GM23338 (cell line): ENCODE data around the gene RYR3. TPM values are rescaled to one million over a fixed set of nuclear protein-coding genes. Genes with fewer than 3 reads are reported as not detected.

Experiments
- ATAC-seq: fragments of 200-7000 bp; cut with Tn5 transposase; 3 replicates; pipeline ENCODE4 v1.9.1; 2020
- DNase-seq: peaks from one replicate; pipeline ENCODE4 v3.0.0-alpha.2; 2015; ENCODE audit warnings: low spot score
- H2AFZ ChIP-seq: fragments of 200-600 bp; sonication (generic); 2 replicates; pipeline ENCODE4 v1.8.0; 2016; ENCODE audit warnings: antibody characterized with exemption, mild to moderate bottlenecking, moderate library complexity
- H3F3A ChIP-seq: fragments of 200-600 bp; sonication (generic); replicated peaks from 2 replicates; pipeline ENCODE4 v1.8.0; 2017; ENCODE audit warnings: antibody characterized with exemption, mixed run types, low read depth
- H3K27ac ChIP-seq: fragments of 200-600 bp; sonication (generic); 2 replicates; pipeline ENCODE4 v1.6.1; 2016; ENCODE audit warnings: low read depth
- H3K27me3 ChIP-seq: fragments of 200-600 bp; sonication (generic); 2 replicates; pipeline ENCODE4 v1.8.0; 2016; ENCODE audit warnings: mild to moderate bottlenecking, mixed run types, moderate library complexity; ENCODE audit not compliant: insufficient read depth
- H3K36me3 ChIP-seq: fragments of 200-600 bp; sonication (generic); 2 replicates; pipeline ENCODE4 v1.8.0; 2016; ENCODE audit warnings: mild to moderate bottlenecking; ENCODE audit not compliant: insufficient read depth
- H3K4me1 ChIP-seq: fragments of 200-600 bp; sonication (generic); 2 replicates; pipeline ENCODE4 v1.8.0; 2016; ENCODE audit warnings: mild to moderate bottlenecking, moderate library complexity; ENCODE audit not compliant: insufficient read depth
- H3K4me2 ChIP-seq: fragments of 200-600 bp; sonication (generic); 2 replicates; pipeline ENCODE4 v1.7.1; 2017; ENCODE audit warnings: mixed run types
- H3K4me3 ChIP-seq: fragments of 200-600 bp; sonication (generic); 2 replicates; pipeline ENCODE4 v1.6.1; 2016; ENCODE audit warnings: mixed run types
- H3K79me2 ChIP-seq: fragments of 200-600 bp; sonication (generic); replicated peaks from 2 replicates; pipeline ENCODE4 v1.8.0; 2017; ENCODE audit warnings: mild to moderate bottlenecking; ENCODE audit not compliant: insufficient read depth
- H3K9me2 ChIP-seq: fragments of 200-600 bp; sonication (generic); 2 replicates; pipeline ENCODE4 v1.8.0; 2017; ENCODE audit not compliant: insufficient read depth
- H4K20me1 ChIP-seq: fragments of 200-600 bp; sonication (generic); replicated peaks from 2 replicates; pipeline ENCODE4 v1.8.0; 2017; ENCODE audit warnings: mild to moderate bottlenecking; ENCODE audit not compliant: insufficient read depth
- H3K27ac Mint-ChIP-seq: 2 replicates; pipeline ENCODE4 v1.8.0; 2020; ENCODE audit warnings: inconsistent platforms, mild to moderate bottlenecking, moderate library complexity, mixed read lengths
- H3K27me3 Mint-ChIP-seq: 3 replicates; pipeline ENCODE4 v1.8.0; 2022; ENCODE audit warnings: low read depth, mild to moderate bottlenecking, moderate library complexity, mixed read lengths, inconsistent platforms; ENCODE audit not compliant: insufficient read depth, poor library complexity
- H3K36me3 Mint-ChIP-seq: 3 replicates; pipeline ENCODE4 v1.8.0; 2021; ENCODE audit warnings: low read depth, mild to moderate bottlenecking, inconsistent platforms, moderate library complexity, mixed read lengths
- H3K4me1 Mint-ChIP-seq: 3 replicates; pipeline ENCODE4 v1.8.0; 2020; ENCODE audit warnings: mild to moderate bottlenecking, inconsistent platforms, mixed read lengths
- H3K4me3 Mint-ChIP-seq: 3 replicates; pipeline ENCODE4 v1.8.0; 2021; ENCODE audit warnings: moderate library complexity, mild to moderate bottlenecking, inconsistent platforms, mixed read lengths
- H3K9me3 Mint-ChIP-seq: 3 replicates; pipeline ENCODE4 v1.8.0; 2020; ENCODE audit warnings: moderate library complexity, mild to moderate bottlenecking, inconsistent platforms, mixed read lengths
- CREB1 ChIP-seq: fragments of 250-450 bp; sonication (Bioruptor Pico); IDR thresholded peaks from 2 replicates; pipeline ENCODE4 v1.5.0; 2020; ENCODE audit warnings: low read depth, mild to moderate bottlenecking, moderate library complexity
- CTCF ChIP-seq, 2 experiments: fragments of 200-600 bp in 1 of 2; sonication (generic) in 1 of 2; conservative IDR thresholded peaks; 2 replicates each; pipeline versions ENCODE4 v1.5.1 to v1.6.1; 2016 to 2017; ENCODE audit warnings: antibody characterized with exemption in 2 of 2, low read depth in 2 of 2, mild to moderate bottlenecking in 2 of 2, moderate library complexity in 1 of 2
- ETS1 ChIP-seq: IDR thresholded peaks from 2 replicates; pipeline ENCODE4 v1.6.1; 2016; ENCODE audit warnings: antibody characterized with exemption
- EZH2 ChIP-seq: fragments of 200-600 bp; sonication (generic); IDR thresholded peaks from one replicate; pipeline ENCODE4 v1.8.0; 2017; ENCODE audit warnings: antibody characterized with exemption, mild to moderate bottlenecking, low read depth; ENCODE audit not compliant: unreplicated experiment
- EZH2phosphoT487 ChIP-seq: fragments of 200-600 bp; sonication (generic); IDR thresholded peaks from one replicate; pipeline ENCODE4 v1.8.1; 2018; ENCODE audit warnings: antibody characterized with exemption; ENCODE audit not compliant: unreplicated experiment
- JUNB ChIP-seq: IDR thresholded peaks from one replicate; pipeline ENCODE4 v1.6.1; 2016; ENCODE audit warnings: antibody characterized with exemption; ENCODE audit not compliant: unreplicated experiment
- NANOG ChIP-seq: IDR thresholded peaks from 2 replicates; pipeline ENCODE4 v1.6.1; 2016; ENCODE audit warnings: antibody characterized with exemption, borderline replicate concordance
- POLR2AphosphoS5 ChIP-seq: IDR thresholded peaks from 2 replicates; pipeline ENCODE4 v1.6.1; 2016; ENCODE audit warnings: antibody characterized with exemption, low read depth
- STAT1 ChIP-seq: IDR thresholded peaks from one replicate; pipeline ENCODE4 v1.6.1; 2016; ENCODE audit warnings: antibody characterized with exemption; ENCODE audit not compliant: unreplicated experiment
- ZNF114 ChIP-seq: fragments of 250-450 bp; sonication (Bioruptor Pico); IDR thresholded peaks from 2 replicates; pipeline ENCODE4 v1.5.0; 2020; ENCODE audit warnings: mild to moderate bottlenecking, moderate library complexity
- polyA plus RNA-seq: library from polyadenylated mRNA; unstranded; fragments of >200 nt; fragmentation: Nextera tagmentation; extraction: Ambion mirVana; gene quantifications from 2 replicates; pipeline ENCODE4 v1.2.1, GENCODE V29; 2016
- total RNA-seq: library from RNA; depleted of rRNA; stranded (reverse); fragments of >200 nt; shearing (Covaris generic); gene quantifications from 2 replicates; pipeline ENCODE4 v1.2.3, GENCODE V29; 2014

RYR3 gene
- total and polyA plus RNA-seq, 2 experiments from 2014 or later, result 1.1 to 1.2 TPM

GRCh38 chr15:33857726-33858125 is 547.0 kb downstream of the RYR3 start (continued):
- no peak for TF ChIP-seq NANOG
- no peak for TF ChIP-seq JUNB
- TF ChIP-seq POLR2AphosphoS5, result no peak
- no peak for TF ChIP-seq STAT1
- TF ChIP-seq EZH2, result no peak
- no peak for TF ChIP-seq ETS1
- TF ChIP-seq CREB1 (CRISPR knock-in tag), result no peak

DNA sequence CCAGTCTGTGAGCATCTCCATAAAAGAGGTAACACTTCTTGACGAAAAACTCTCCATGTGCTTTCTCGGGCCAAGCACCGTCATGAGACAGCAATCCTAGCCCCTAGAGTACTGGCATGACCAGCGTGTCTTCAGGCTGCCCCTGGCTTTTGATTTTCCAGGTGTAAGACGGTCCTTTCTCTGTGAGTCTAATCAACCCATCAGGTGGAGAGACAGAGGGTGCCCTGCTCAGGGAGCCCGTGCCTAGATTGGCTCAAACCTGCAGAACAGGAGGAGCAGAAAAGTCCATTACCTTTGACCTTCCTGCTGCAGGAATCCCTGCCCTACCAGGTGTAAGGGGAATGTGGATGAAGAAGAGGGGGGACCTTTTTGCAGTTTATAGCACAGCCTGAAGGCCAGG is 548.1 kb downstream of the RYR3 start:
- Histone ChIP-seq H3K27ac (no peak overlapping the region), H3K79me2 (no peaks in the 10 kb centered on the region), H2AFZ (no peak overlapping the region), H3K4me3 (no peak overlapping the region), H3K9me2 (0 out of 2 replicates have a peak, but pooled peaks cover 9% of the 10 kb centered on the region), H4K20me1 (no peaks in the 10 kb centered on the region), H3K36me3 (no peaks in the 10 kb centered on the region), H3K27me3 (no peaks in the 10 kb centered on the region), H3K4me1 (peaks cover 11% of the 10 kb centered on the region; the same call in 1 of the 2 replicates), H3F3A (no peaks in the 10 kb centered on the region), H3K4me2 (no peak overlapping the region)
- H3K27me3 Mint-ChIP-seq, result peaks cover 6% of the 10 kb centered on the region
- no peak for ATAC-seq
- no peaks in the 10 kb centered on the region for H3K9me3 Mint-ChIP-seq
- no peak overlapping the region for H3K4me3 Mint-ChIP-seq
- H3K4me1 Mint-ChIP-seq, result peaks cover 13% of the 10 kb centered on the region
- DNase-seq, result no peak
- H3K36me3 Mint-ChIP-seq, result no peaks in the 10 kb centered on the region
- TF ChIP-seq CTCF (conservative IDR thresholded peaks at IDR 0.05; ENCODE audit: low read depth in 2 of 2) (no peak), ZNF114 (no peak), POLR2AphosphoS5 (no peak), EZH2phosphoT487 (no peak), JUNB (no peak), CREB1 (CRISPR knock-in tag) (no peak), NANOG (no peak), ETS1 (no peak)
- no peak overlapping the region for H3K27ac Mint-ChIP-seq
